DMS 273 (cell line): ENCODE results near the gene SMAP1.
A peak's percentile ranks its signal among the peaks of the same experiment; 100 is the strongest.

Experiments used
- DNase-seq: peaks from one replicate; lab custom pipeline; 2025; ENCODE audit not compliant: unreplicated experiment; lab: John Stamatoyannopoulos, UW

The SMAP1 gene

DNA sequence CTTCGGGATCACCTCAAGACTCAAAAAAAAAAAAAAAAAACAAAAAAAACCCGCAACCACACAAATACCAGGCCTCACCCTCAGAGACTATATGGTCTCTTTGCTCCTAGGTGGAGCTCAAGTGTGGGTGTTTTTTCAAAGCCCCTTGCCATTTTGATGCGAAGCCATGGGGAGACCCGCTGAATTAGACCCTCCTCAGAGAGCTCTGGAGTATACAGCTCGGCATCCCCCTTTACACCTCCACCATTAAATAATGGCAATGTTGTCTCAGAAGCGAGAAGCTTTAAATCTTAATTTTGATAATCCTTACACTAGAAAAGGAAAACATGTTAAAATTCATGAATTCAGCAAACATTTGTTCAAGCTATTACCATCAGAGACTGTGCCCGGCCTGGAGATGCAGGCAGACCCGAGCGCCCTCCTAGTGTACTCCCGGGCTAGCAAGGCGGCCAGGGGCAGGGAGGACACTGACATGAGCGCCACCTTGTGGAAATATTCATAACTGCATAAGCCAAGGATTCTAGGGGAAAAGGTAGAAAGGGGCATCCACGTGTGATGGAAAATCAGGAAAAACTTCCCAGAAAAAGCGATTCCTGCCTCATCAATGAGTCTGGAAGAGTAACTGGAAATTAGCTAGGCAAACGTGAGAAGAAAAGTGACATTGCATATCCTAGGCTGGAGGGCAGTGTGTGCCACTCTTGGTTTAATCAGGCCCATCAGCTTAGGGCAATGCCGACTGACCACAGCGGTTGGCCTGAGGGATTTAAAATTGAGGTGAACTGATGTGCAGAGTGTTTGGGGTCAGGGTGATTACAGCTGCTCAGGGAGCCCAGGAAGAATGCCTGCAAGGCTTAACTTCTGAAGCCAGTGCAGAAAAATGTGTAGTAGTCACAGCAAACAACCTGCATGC is 216.6 kb downstream of the SMAP1 start:
- DNase-seq, result peak; percentile 87

DNA sequence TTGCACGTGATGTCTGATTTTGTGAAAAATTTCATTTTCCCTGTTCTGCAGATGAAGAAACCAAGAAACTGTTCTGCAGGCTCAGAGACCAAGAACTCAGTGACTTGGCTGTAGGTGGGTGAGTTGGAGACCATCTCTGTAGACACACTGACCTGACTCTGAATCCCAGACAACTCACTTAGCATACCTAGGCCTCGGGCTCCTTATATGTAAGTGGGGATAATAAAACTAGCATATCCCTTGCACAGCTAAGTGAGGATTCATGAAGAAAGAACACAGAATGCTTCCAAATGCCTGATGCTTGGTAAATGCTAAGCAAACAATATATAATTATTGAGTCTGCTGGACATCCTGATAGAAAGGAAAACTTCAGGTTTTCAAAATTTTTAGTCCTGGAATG is 218.4 kb downstream of the SMAP1 start:
- no peak for DNase-seq

DNA sequence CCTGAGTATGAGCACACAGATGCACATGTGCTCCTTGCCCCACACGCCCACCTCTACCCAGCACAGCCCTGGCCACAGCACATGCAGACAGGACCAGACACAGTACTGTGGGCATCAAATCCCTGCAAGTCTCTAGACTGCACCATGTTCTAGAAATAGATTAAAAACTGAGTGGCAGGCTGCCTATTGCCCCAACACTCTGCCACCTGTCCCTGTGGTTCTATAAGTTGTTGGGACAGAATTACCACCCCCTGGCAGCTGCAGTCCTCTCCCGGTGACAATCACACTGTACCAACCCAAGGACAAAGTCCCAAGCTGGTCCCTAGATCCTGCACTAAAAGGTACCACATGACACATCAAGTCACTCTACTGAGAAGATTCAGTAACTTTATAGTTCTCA is 219.0 kb downstream of the SMAP1 start:
- no peak for DNase-seq

DNA sequence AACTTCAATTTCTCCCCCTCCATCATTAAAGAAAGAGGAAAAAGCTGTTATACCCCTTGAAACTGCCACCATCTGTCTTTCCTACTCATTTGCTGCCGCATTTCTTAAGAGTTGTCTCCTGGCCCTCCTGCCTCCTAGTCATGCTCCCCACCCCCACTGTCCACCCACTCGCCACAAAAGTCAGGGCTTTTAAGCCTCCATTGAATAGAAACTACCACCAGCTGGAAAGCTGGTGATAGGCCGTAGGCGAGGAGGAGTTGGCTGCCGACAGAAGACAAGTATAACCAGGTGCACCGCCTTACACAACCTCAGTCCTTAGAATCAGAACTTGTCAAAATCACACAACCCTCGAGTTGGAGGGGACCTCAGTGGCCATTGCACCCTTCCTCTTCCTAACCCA is 221.6 kb downstream of the SMAP1 start:
- DNase-seq, result peak; percentile 72

DNA sequence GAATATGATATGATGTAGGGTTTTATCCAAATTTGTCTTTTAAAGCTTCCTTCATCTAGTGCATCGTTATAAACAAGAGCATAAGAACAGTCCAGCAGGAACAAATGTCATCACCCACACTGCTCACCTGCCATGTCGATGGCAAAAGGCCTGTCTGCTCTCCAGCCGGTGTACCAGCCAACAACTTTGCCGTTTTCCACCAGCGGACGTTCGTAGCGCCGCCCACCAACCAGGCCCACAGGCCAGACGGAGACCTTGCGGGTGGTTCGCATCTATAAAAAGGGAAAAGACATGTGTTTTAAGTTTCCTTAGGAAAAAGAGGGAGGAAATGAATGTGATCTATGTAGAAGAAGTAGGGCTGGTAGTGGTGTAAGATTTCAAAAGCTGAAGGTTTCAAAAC is 226.3 kb downstream of the SMAP1 start:
- peak; percentile 95 for DNase-seq

DNA sequence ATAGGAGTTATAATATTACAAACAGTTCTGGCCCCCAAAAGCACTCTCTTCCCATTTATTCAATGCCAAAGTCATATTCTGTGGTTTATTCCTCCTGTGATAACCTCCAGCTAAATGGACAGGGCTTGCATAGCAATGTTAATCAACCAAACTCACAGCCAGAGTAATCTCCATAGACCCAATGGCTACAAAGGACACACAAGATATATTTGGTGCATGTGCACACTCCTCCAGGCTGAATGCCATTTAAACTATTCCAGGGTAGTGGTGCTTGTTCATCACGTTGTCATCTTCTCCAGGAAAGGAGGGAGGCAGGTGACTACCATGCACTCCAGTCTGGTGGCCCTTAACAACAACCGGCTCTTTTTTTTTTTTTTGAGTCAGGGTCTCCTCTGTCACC is 232.4 kb downstream of the SMAP1 start:
- DNase-seq, result no peak

DNA sequence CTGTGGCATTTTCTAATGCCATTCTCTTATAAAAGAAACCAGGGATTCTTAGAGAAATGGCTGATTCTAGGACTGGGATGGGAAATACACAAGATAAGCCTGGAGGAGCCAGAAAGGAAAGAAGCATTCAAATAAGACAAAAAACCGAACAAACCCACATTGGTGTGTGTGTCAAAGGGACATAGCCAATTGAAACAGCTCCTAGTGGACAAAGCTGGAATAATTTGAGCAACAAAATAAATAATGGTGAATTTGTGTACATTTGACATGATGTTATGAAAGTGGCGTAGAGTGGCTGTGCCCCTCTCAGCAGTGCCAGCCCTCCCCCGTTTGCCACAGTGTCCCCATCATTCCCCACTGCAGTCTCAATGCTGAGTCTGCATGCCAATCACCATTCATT is 233.6 kb downstream of the SMAP1 start:
- DNase-seq, result peak; percentile 35

DNA sequence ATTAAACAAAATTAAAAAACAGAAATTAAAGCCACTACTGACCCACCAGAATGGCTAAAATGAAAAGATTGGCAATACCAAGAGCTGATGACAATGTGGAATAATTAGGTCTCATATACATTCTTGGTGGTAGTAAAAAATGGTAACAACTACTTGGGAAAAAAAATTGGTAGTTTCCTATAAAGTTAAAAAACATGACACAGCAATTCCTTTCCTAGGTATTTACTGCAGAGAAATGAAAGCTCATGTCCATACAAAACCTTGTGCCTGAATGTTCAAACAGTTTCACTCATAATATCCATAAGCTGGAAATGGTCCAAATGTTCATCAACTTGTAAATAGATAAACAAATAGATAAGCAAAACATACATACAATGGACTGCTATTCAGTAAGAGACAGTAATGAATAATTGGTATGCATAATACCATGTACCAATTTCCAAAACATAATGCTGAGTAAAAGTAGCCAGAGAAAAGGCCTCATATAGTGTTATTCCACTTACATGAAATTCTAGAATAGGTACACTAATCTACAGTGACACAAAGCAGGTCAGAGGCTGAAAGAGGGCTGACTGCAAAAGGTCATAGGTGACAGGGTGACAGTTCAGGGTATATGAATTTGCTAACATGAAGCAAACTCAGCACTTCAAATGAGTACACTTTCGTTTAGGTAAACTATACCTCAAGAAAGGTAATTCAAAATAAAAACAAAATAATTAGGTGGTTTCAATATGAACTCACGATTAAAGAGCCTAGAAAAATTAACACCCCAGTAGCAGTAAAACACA is 236.2 kb downstream of the SMAP1 start:
- no peak for DNase-seq

DNA sequence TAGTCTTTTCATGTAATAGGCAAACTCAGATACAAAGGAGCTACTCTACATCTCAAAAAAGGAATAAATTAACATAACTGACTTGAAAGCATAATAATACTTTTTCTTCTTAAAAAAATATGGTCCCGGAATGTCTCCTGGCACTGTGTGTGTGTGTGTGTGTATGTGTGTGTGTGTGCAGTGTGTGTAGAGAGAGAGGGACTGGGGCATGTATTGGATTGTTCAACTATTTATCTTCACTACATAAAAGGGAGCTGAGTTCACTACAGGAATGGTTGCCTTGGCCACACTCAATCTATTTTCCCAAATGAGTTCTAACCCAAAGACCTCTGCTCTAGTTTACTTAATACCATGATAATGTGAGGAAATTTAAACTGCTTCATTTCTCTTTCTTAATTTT is 238.1 kb downstream of the SMAP1 start:
- no peak for DNase-seq
